HepG2 (cell line): ENCODE measurements around the gene GDNF. TPM values are rescaled to one million over a fixed set of nuclear protein-coding genes. Genes with fewer than 3 reads are reported as not detected.

ENCODE experiments used
- ATAC-seq: fragments of 200-7000 bp; cut with Tn5 transposase; 3 replicates; pipeline ENCODE4 v1.9.1; 2020; ENCODE audit warnings: mild to moderate bottlenecking, moderate library complexity
- BruUV-seq: library from RNA; stranded (reverse); fragments of 400-500 nt; replicated peaks from 2 replicates; lab custom pipeline; 2021; lab: Mats Ljungman, UMichigan
- CTCF ChIA-PET: fragments of 300-600 bp; formaldehyde crosslinking; extraction: SDS; loops from one replicate; lab custom pipeline; 2021; ENCODE audit warnings: low total read pairs, inconsistent platforms, low intra/inter-chr PET ratio; lab: Yijun Ruan, JAX
- POLR2A ChIA-PET: fragments of 350-600 bp; sonication (Branson Sonifier 250); formaldehyde crosslinking; loops from one replicate; lab custom pipeline; 2020; ENCODE audit warnings: antibody characterized with exemption, inconsistent platforms; lab: Yijun Ruan, JAX
- DNase-seq: peaks from one replicate; pipeline ENCODE4 v3.0.0-alpha.2; 2015; ENCODE audit warnings: low spot score
- FAIRE-seq: peaks from 3 replicates; lab custom pipeline; 2011; peaks lifted over from hg19 to GRCh38; lab: Jason Lieb, UNC
- H2AFZ ChIP-seq: one replicate; pipeline ENCODE4 v1.6.1; 2011; ENCODE audit warnings: low read length, inconsistent platforms
- H3K27ac ChIP-seq: fragments of 300-600 bp; 3 replicates; pipeline ENCODE4 v1.8.0; 2011; ENCODE audit warnings: mixed run types, mild to moderate bottlenecking, mixed read lengths, low read length, inconsistent platforms; ENCODE audit not compliant: insufficient read depth; ENCODE audit errors: extremely low read length
- H3K27me3 ChIP-seq, 2 experiments: fragments of 200-600 bp in 1 of 2; 2 replicates in 1 of 2; 3 replicates in 1 of 2; pipeline versions ENCODE4 v1.6.0 to v1.8.0; 2011; ENCODE audit warnings: low read length in 2 of 2, mild to moderate bottlenecking in 2 of 2, moderate library complexity in 2 of 2, inconsistent platforms in 1 of 2; ENCODE audit not compliant: insufficient read depth in 2 of 2, control insufficient read depth in 1 of 2
- H3K36me3 ChIP-seq, 2 experiments: fragments of 200-600 bp in 1 of 2; replicated peaks in 1 of 2; 2 replicates in 1 of 2; 3 replicates in 1 of 2; pipeline versions ENCODE4 v1.5.1 to v1.8.0; 2011; ENCODE audit warnings: low read length in 2 of 2, inconsistent platforms in 1 of 2; ENCODE audit not compliant: insufficient read depth in 2 of 2, control insufficient read depth in 1 of 2
- H3K4me1 ChIP-seq: 2 replicates; pipeline ENCODE4 v1.5.1; 2012; ENCODE audit warnings: low read length, inconsistent platforms; ENCODE audit not compliant: insufficient read depth
- H3K4me2 ChIP-seq: 2 replicates; pipeline ENCODE4 v1.6.0; 2011; ENCODE audit warnings: low read depth, low read length, inconsistent platforms
- H3K4me3 ChIP-seq, 3 experiments: fragments of 200-600 bp in 1 of 3; sonication (generic), shearing (Covaris generic) in 1 of 3; replicated peaks in 1 of 3; 2 replicates each; pipeline ENCODE4 v1.5.1; 2011 to 2016; ENCODE audit warnings: low read length in 3 of 3, inconsistent platforms in 2 of 3, low read depth in 2 of 3, mild to moderate bottlenecking in 2 of 3, control low read depth in 1 of 3, mixed read lengths in 1 of 3; ENCODE audit not compliant: insufficient read depth in 1 of 3
- H3K79me2 ChIP-seq: one replicate; pipeline ENCODE4 v1.6.1; 2011; ENCODE audit warnings: low read length, inconsistent platforms; ENCODE audit not compliant: insufficient read depth
- H3K9ac ChIP-seq: 2 replicates; pipeline ENCODE4 v1.6.0; 2011; ENCODE audit warnings: mild to moderate bottlenecking, low read depth, low read length, inconsistent platforms; ENCODE audit not compliant: insufficient read depth
- H3K9me3 ChIP-seq: 2 replicates; pipeline ENCODE4 v1.5.1; 2012; ENCODE audit warnings: mild to moderate bottlenecking, low read length
- H4K20me1 ChIP-seq: 2 replicates; pipeline ENCODE4 v1.6.0; 2011; ENCODE audit warnings: inconsistent platforms, mild to moderate bottlenecking, low read length, moderate library complexity; ENCODE audit not compliant: insufficient read depth
- HINFP ChIP-seq: sonication (generic); formaldehyde crosslinking; IDR thresholded peaks from 2 replicates; pipeline ENCODE4 v1.4.0; 2020; ENCODE audit warnings: low read depth, mild to moderate bottlenecking, missing genetic modification reagents
- KLF13 ChIP-seq: sonication (generic); formaldehyde crosslinking; IDR thresholded peaks from 2 replicates; pipeline ENCODE4 v1.4.0; 2020; ENCODE audit warnings: mild to moderate bottlenecking, missing genetic modification reagents
- MIER3 ChIP-seq: IDR thresholded peaks from 2 replicates; pipeline ENCODE4 v1.6.1; 2016; ENCODE audit warnings: missing compliant biosample characterization, borderline replicate concordance
- RFX3 ChIP-seq: IDR thresholded peaks from 2 replicates; pipeline ENCODE4 v1.6.1; 2016; ENCODE audit warnings: missing biosample characterization, missing genetic modification reagents
- SRF ChIP-seq: IDR thresholded peaks from 2 replicates; pipeline ENCODE4 v1.6.1; 2011; ENCODE audit warnings: mild to moderate bottlenecking, low read depth, low read length, moderate library complexity
- STAT6 ChIP-seq: sonication (generic); formaldehyde crosslinking; IDR thresholded peaks from 2 replicates; pipeline ENCODE4 v1.4.0; 2020; ENCODE audit warnings: missing genetic modification reagents, mild to moderate bottlenecking, borderline replicate concordance
- TBP ChIP-seq: sonication (generic); formaldehyde crosslinking; IDR thresholded peaks from 2 replicates; pipeline ENCODE4 v1.5.0; 2020; ENCODE audit warnings: missing genetic modification reagents
- TOE1 ChIP-seq: sonication (generic); formaldehyde crosslinking; IDR thresholded peaks from 2 replicates; pipeline ENCODE4 v1.4.0; 2020; ENCODE audit warnings: mild to moderate bottlenecking, missing genetic modification reagents
- ZBTB3 ChIP-seq: sonication (generic); formaldehyde crosslinking; IDR thresholded peaks from 2 replicates; pipeline ENCODE4 v1.4.0; 2020; ENCODE audit warnings: low read depth, mild to moderate bottlenecking, moderate library complexity, missing genetic modification reagents, borderline replicate concordance
- ZBTB43 ChIP-seq: sonication (generic); formaldehyde crosslinking; conservative IDR thresholded peaks from 2 replicates; pipeline ENCODE4 v1.4.0; 2020; ENCODE audit warnings: missing genetic modification reagents
- ZFP91 ChIP-seq: sonication (generic); formaldehyde crosslinking; IDR thresholded peaks from 2 replicates; pipeline ENCODE4 v1.9.0; 2022; ENCODE audit warnings: missing genetic modification reagents, mild to moderate bottlenecking, borderline replicate concordance
- ZKSCAN8 ChIP-seq: IDR thresholded peaks from 2 replicates; pipeline ENCODE4 v1.6.1; 2016; ENCODE audit warnings: borderline replicate concordance, missing genetic modification reagents, missing compliant biosample characterization
- ZMYM2 ChIP-seq: sonication (generic); formaldehyde crosslinking; IDR thresholded peaks from 2 replicates; pipeline ENCODE4 v1.8.0; 2022; ENCODE audit warnings: mild to moderate bottlenecking, missing genetic modification reagents
- ZMYM4 ChIP-seq: sonication (generic); formaldehyde crosslinking; IDR thresholded peaks from 2 replicates; pipeline ENCODE4 v1.8.1; 2023; ENCODE audit warnings: mild to moderate bottlenecking, missing genetic modification reagents
- ZNF543 ChIP-seq: sonication (generic); formaldehyde crosslinking; IDR thresholded peaks from 2 replicates; pipeline ENCODE4 v1.4.0; 2020; ENCODE audit warnings: mild to moderate bottlenecking, missing genetic modification reagents
- ZSCAN30 ChIP-seq: sonication (generic); formaldehyde crosslinking; IDR thresholded peaks from 2 replicates; pipeline ENCODE4 v1.5.0; 2020; ENCODE audit warnings: mild to moderate bottlenecking, missing genetic modification reagents
- ZUFSP ChIP-seq: sonication (generic); formaldehyde crosslinking; IDR thresholded peaks from 2 replicates; pipeline ENCODE4 v1.9.0; 2021; ENCODE audit warnings: missing genetic modification reagents, mild to moderate bottlenecking, borderline replicate concordance
- WGBS: methylation state at CpG from one replicate; pipeline ENCODE4 v1.1.6; 2017; ENCODE audit warnings: low lambda C conversion rate; 5-methylcytosine and 5-hydroxymethylcytosine counted together
- in situ Hi-C: cut with HindIII; loops from 2 replicates; pipeline ENCODE4 v1.10.0; 2017; ENCODE audit warnings: low pct_unique_long_range_greater_than_20kb; ENCODE audit not compliant: extremely low pct_ligation_motif_present
- intact Hi-C: fragments of 100-400 bp; cut with micrococcal nuclease; formaldehyde crosslinking; loops from one replicate; pipeline ENCODE4 v1.10.0; 2022; ENCODE audit not compliant: unreplicated experiment
- polyA plus RNA-seq, 8 experiments: library from polyadenylated mRNA; depleted of rRNA in 3 of 8; stranded (reverse) in 7 of 8; unstranded in 1 of 8; fragments of >200 nt; fragmentation: Illumina TruSeq in 4 of 8; extraction: Trizol in 4 of 8; gene quantifications; 2 replicates each; pipeline versions ENCODE4 v1.2.1 to v1.2.3, GENCODE V29; 2011 to 2016; ENCODE audit warnings: low read depth in 4 of 8, missing spikeins in 1 of 8, mixed read lengths in 1 of 8; ENCODE audit not compliant: insufficient read depth in 1 of 8
- total RNA-seq, 5 experiments: library from RNA; depleted of rRNA; stranded (reverse); fragments of >200 nt; fragmentation: Illumina TruSeq; extraction: Trizol; gene quantifications; 2 replicates each; pipeline ENCODE4 v1.2.3, GENCODE V29; 2016; ENCODE audit warnings: low read depth in 1 of 5

The GDNF gene
- total and polyA plus RNA-seq, 2 of the 13 experiments (the other 11 are each of a cell fraction or from before 2014, with no cell fraction given) = 0.24 to 0.46 TPM

- Histone ChIP-seq H3K36me3 (no peaks in the 10 kb centered on the region), H2AFZ (no peak overlapping the region), H3K9me3 (no peaks in the 10 kb centered on the region), H4K20me1 (no peaks in the 10 kb centered on the region), H3K4me3 (no peak overlapping the region), H3K4me1 (peaks cover 21% of the 10 kb centered on the region; the same call in 1 of the 2 replicates), H3K27ac (no peak overlapping the region), H3K9ac (no peak overlapping the region), H3K4me2 (no peak overlapping the region), H3K79me2 (no peaks in the 10 kb centered on the region), H3K27me3 (no peaks in the 10 kb centered on the region)
- no peak for ATAC-seq
- WGBS = 49% methylated on average over 4 of the region's 4 CpGs
- in situ Hi-C loops = no loop called here
- no TSS peak for BruUV-seq
- ChIA-PET CTCF (no interaction called here), POLR2A (no interaction called here)
- intact Hi-C loops = no loop called here
- DNase-seq = no peak
- FAIRE-seq = no peak
- TF ChIP-seq STAT6 (CRISPR knock-in tag) = no peak
- no peak for TF ChIP-seq ZMYM4 (CRISPR knock-in tag)
- TF ChIP-seq ZKSCAN8 (CRISPR knock-in tag) = no peak
- no peak for TF ChIP-seq MIER3 (CRISPR knock-in tag)
- TF ChIP-seq ZFP91 (CRISPR knock-in tag) = no peak
- no peak for TF ChIP-seq TBP (CRISPR knock-in tag)
- TF ChIP-seq ZMYM2 (CRISPR knock-in tag) = no peak
- TF ChIP-seq RFX3 (CRISPR knock-in tag) = no peak
- no peak for TF ChIP-seq ZSCAN30 (CRISPR knock-in tag)
- TF ChIP-seq SRF = no peak
- TF ChIP-seq ZBTB43 (CRISPR knock-in tag) = no peak
- TF ChIP-seq ZBTB3 (CRISPR knock-in tag) = no peak
- TF ChIP-seq ZUFSP = no peak
- TF ChIP-seq TOE1 (CRISPR knock-in tag) = no peak
- TF ChIP-seq ZNF543 (CRISPR knock-in tag) = no peak
- no peak for TF ChIP-seq KLF13
- no peak for TF ChIP-seq HINFP (CRISPR knock-in tag)
These were observed 71.9 kb downstream of the GDNF start for GRCh38 chr5:37767961-37768360.
